H9 (cell line): Measurements from ENCODE around the gene CAMTA1. TPM values are rescaled to one million over a fixed set of nuclear protein-coding genes. Genes with fewer than 3 reads are reported as not detected.

Experiments used
- DNase-seq: peaks from one replicate; pipeline ENCODE4 v3.0.0-alpha.2; 2017
- H2AFZ ChIP-seq: one replicate; pipeline ENCODE4 v1.6.1; 2013; ENCODE audit warnings: mild to moderate bottlenecking, low read length, control low read depth, moderate library complexity
- H2AK5ac ChIP-seq: 2 replicates; pipeline ENCODE4 v1.6.1; 2013; ENCODE audit warnings: low read length, control low read depth, mixed read lengths; ENCODE audit not compliant: insufficient read length
- H2BK120ac ChIP-seq: one replicate; pipeline ENCODE4 v1.6.1; 2013; ENCODE audit warnings: low read depth, mild to moderate bottlenecking, low read length, control low read depth, inconsistent platforms; ENCODE audit not compliant: poor library complexity, severe bottlenecking
- H2BK12ac ChIP-seq: 2 replicates; pipeline ENCODE4 v1.6.1; 2013; ENCODE audit warnings: low read length, control low read depth, mixed read lengths, low read depth; ENCODE audit not compliant: insufficient read length
- H2BK15ac ChIP-seq: 2 replicates; pipeline ENCODE4 v1.6.1; 2013; ENCODE audit warnings: low read depth, low read length, control low read depth
- H2BK20ac ChIP-seq: one replicate; pipeline ENCODE4 v1.6.1; 2013; ENCODE audit warnings: low read depth, mild to moderate bottlenecking, low read length, control low read depth, inconsistent platforms; ENCODE audit not compliant: poor library complexity, severe bottlenecking
- H2BK5ac ChIP-seq: 2 replicates; pipeline ENCODE4 v1.6.1; 2013; ENCODE audit warnings: low read length, control low read depth, mixed read lengths; ENCODE audit not compliant: insufficient read length
- H3K14ac ChIP-seq: 2 replicates; pipeline ENCODE4 v1.6.1; 2013; ENCODE audit warnings: low read length, control low read depth; ENCODE audit not compliant: insufficient read depth
- H3K18ac ChIP-seq: 2 replicates; pipeline ENCODE4 v1.6.1; 2013; ENCODE audit warnings: low read depth, mild to moderate bottlenecking, mixed read lengths, low read length, control low read depth; ENCODE audit not compliant: insufficient read length
- H3K23ac ChIP-seq: 2 replicates; pipeline ENCODE4 v1.6.1; 2013; ENCODE audit warnings: low read length, control low read depth, mixed read lengths, low read depth; ENCODE audit not compliant: insufficient read length
- H3K23me2 ChIP-seq: 2 replicates; pipeline ENCODE4 v1.6.1; 2013; ENCODE audit warnings: low read depth, mild to moderate bottlenecking, mixed read lengths, low read length, control low read depth; ENCODE audit not compliant: insufficient read length, poor library complexity, severe bottlenecking
- H3K27ac ChIP-seq: 2 replicates; pipeline ENCODE4 v1.5.1; 2013; ENCODE audit warnings: low read length, control low read depth, mixed read lengths, low read depth; ENCODE audit not compliant: insufficient read length
- H3K27me3 ChIP-seq: 2 replicates; pipeline ENCODE4 v1.6.1; 2013; ENCODE audit warnings: low read length, control low read depth, inconsistent platforms; ENCODE audit not compliant: insufficient read depth
- H3K4ac ChIP-seq: 2 replicates; pipeline ENCODE4 v1.6.1; 2013; ENCODE audit warnings: low read depth, mild to moderate bottlenecking, control low read depth, inconsistent platforms, low read length, moderate library complexity
- H3K4me1 ChIP-seq: 2 replicates; pipeline ENCODE4 v1.6.1; 2013; ENCODE audit warnings: low read length, control low read depth, inconsistent platforms; ENCODE audit not compliant: insufficient read depth
- H3K4me2 ChIP-seq: 2 replicates; pipeline ENCODE4 v1.6.1; 2013; ENCODE audit warnings: low read length, control low read depth, mixed read lengths; ENCODE audit not compliant: insufficient read length, insufficient read depth
- H3K56ac ChIP-seq: 2 replicates; pipeline ENCODE4 v1.6.1; 2013; ENCODE audit warnings: low read depth, mild to moderate bottlenecking, mixed read lengths, low read length, control low read depth; ENCODE audit not compliant: insufficient read length
- H3K79me1 ChIP-seq: 2 replicates; pipeline ENCODE4 v1.6.1; 2013; ENCODE audit warnings: low read depth, mild to moderate bottlenecking, moderate library complexity, low read length, control low read depth, inconsistent platforms; ENCODE audit not compliant: insufficient read depth, poor library complexity, severe bottlenecking
- H3K79me2 ChIP-seq: 2 replicates; pipeline ENCODE4 v1.6.1; 2013; ENCODE audit warnings: low read length, control low read depth, inconsistent platforms; ENCODE audit not compliant: insufficient read depth
- H3K9ac ChIP-seq: 2 replicates; pipeline ENCODE4 v1.6.1; 2013; ENCODE audit warnings: low read length, control low read depth, mixed read lengths; ENCODE audit not compliant: insufficient read length; ENCODE audit errors: extremely low read depth
- H3K9me3 ChIP-seq: one replicate; pipeline ENCODE4 v1.6.1; 2013; ENCODE audit warnings: low read depth, low read length, inconsistent platforms; ENCODE audit not compliant: control insufficient read depth
- H3T11ph ChIP-seq: one replicate; pipeline ENCODE4 v1.6.1; 2013; ENCODE audit warnings: mild to moderate bottlenecking, low read length, control low read depth, inconsistent platforms
- H4K20me1 ChIP-seq: one replicate; pipeline ENCODE4 v1.6.1; 2013; ENCODE audit not compliant: control insufficient read depth, insufficient read length, insufficient read depth
- H4K5ac ChIP-seq: 2 replicates; pipeline ENCODE4 v1.6.1; 2013; ENCODE audit warnings: low read depth, mild to moderate bottlenecking, mixed read lengths, low read length, control low read depth; ENCODE audit not compliant: insufficient read length
- H4K8ac ChIP-seq: replicated peaks from 2 replicates; pipeline ENCODE4 v1.6.1; 2013; ENCODE audit warnings: low read length, control low read depth, mixed read lengths, low read depth; ENCODE audit not compliant: insufficient read length
- H4K91ac ChIP-seq: 2 replicates; pipeline ENCODE4 v1.6.1; 2013; ENCODE audit warnings: low read depth, mild to moderate bottlenecking, moderate library complexity, mixed read lengths, low read length, control low read depth; ENCODE audit not compliant: insufficient read length
- H3K27ac Mint-ChIP-seq, 3 experiments: 2 replicates in 2 of 3; 3 replicates in 1 of 3; pipeline ENCODE4 v1.8.0; 2020 to 2021; ENCODE audit warnings: mixed read lengths in 3 of 3, mild to moderate bottlenecking in 1 of 3, moderate library complexity in 1 of 3
- H3K27me3 Mint-ChIP-seq: 2 replicates; pipeline ENCODE4 v1.8.0; 2021; ENCODE audit warnings: low read depth, mild to moderate bottlenecking, moderate library complexity, mixed read lengths
- H3K36me3 Mint-ChIP-seq, 3 experiments: 2 replicates in 2 of 3; 3 replicates in 1 of 3; pipeline ENCODE4 v1.8.0; 2020 to 2021; ENCODE audit warnings: low read depth in 3 of 3, mixed read lengths in 3 of 3; ENCODE audit not compliant: insufficient read depth in 1 of 3
- H3K4me1 Mint-ChIP-seq, 2 experiments: 2 replicates each; pipeline ENCODE4 v1.8.0; 2020; ENCODE audit warnings: mixed read lengths in 2 of 2
- H3K4me3 Mint-ChIP-seq, 2 experiments: 2 replicates in 1 of 2; 3 replicates in 1 of 2; pipeline ENCODE4 v1.8.0; 2020 to 2021; ENCODE audit warnings: mild to moderate bottlenecking in 2 of 2, mixed read lengths in 2 of 2, moderate library complexity in 1 of 2
- H3K9me3 Mint-ChIP-seq, 2 experiments: 2 replicates in 1 of 2; 3 replicates in 1 of 2; pipeline ENCODE4 v1.8.0; 2020; ENCODE audit warnings: mild to moderate bottlenecking in 2 of 2, mixed read lengths in 2 of 2, moderate library complexity in 1 of 2
- CTCF ChIP-seq: fragments of 200-600 bp; sonication (generic); conservative IDR thresholded peaks from 3 replicates; pipeline ENCODE4 v1.8.0; 2021; ENCODE audit warnings: antibody characterized with exemption, mild to moderate bottlenecking
- WGBS: extraction: QIAGEN DNeasy Blood & Tissue Kit; methylation state at CpG from one replicate; pipeline ENCODE4 v1.1.7; 2013; ENCODE audit warnings: missing lambda C conversion rate, low lambda C conversion rate, mixed read lengths; ENCODE audit not compliant: insufficient read length; ENCODE audit errors: extremely low coverage; 5-methylcytosine and 5-hydroxymethylcytosine counted together
- total RNA-seq: library from RNA; stranded (reverse); gene quantifications from 2 replicates; pipeline ENCODE4 v1.2.1, GENCODE V29; 2021

CAMTA1 gene
- total RNA-seq, 1 experiment from 2014 or later, result 115 TPM

GRCh38 chr1:6897138-6897537, 111.9 kb downstream of the CAMTA1 start:
- WGBS, result no CpG with 5 or more reads among the region's 2 CpGs
- no peak overlapping the region for H3T11ph ChIP-seq

More at GRCh38 chr1:6897138-6897537, 111.9 kb downstream of the CAMTA1 start:
- Mint-ChIP-seq H3K9me3 (no peaks in the 10 kb centered on the region), H3K4me1 (0 out of 4 replicates have a peak, but pooled peaks cover 2 to 5% of the 10 kb centered on the region in 2 experiments), H3K27ac (no peak overlapping the region), H3K27me3 (no peaks in the 10 kb centered on the region), H3K36me3 (no peaks in the 10 kb centered on the region), H3K4me3 (no peak overlapping the region)
- Histone ChIP-seq H3K4me1 (no peaks in the 10 kb centered on the region), H3K79me2 (no peaks in the 10 kb centered on the region), H3K23ac (no peak overlapping the region), H4K91ac (no peak overlapping the region), H3K27ac (no peak overlapping the region), H2AK5ac (no peak overlapping the region), H3K9me3 (no peaks in the 10 kb centered on the region), H3K14ac (no peak overlapping the region), H2BK20ac (no peak overlapping the region), H3K4ac (no peak overlapping the region), H2BK15ac (no peak overlapping the region), H4K5ac (no peak overlapping the region), H2AFZ (no peak overlapping the region), H3K79me1 (no peaks in the 10 kb centered on the region), H3K27me3 (no peaks in the 10 kb centered on the region), H3K23me2 (no peaks in the 10 kb centered on the region), H3K9ac (no peak overlapping the region), H2BK5ac (no peak overlapping the region), H3K56ac (no peak overlapping the region), H4K20me1 (no peaks in the 10 kb centered on the region), H2BK120ac (no peak overlapping the region), H2BK12ac (no peak overlapping the region), H3K4me2 (no peak overlapping the region), H3K18ac (no peak overlapping the region), H4K8ac (no peak overlapping the region)
- no peak for TF ChIP-seq CTCF
- no peak for DNase-seq
